SU-DHL-6 (cell line): ENCODE measurements around the gene CTBS.

Experiments
- CTCF ChIP-seq: fragments of 200-600 bp; sonication (generic); IDR thresholded peaks from one replicate; pipeline ENCODE4 v1.5.1; 2017; ENCODE audit warnings: antibody characterized with exemption, mild to moderate bottlenecking, low read length, moderate library complexity; ENCODE audit not compliant: insufficient read depth, poor library complexity, severe bottlenecking
- EZH2phosphoT487 ChIP-seq: fragments of 200-600 bp; sonication (generic), shearing (Covaris generic); conservative IDR thresholded peaks from 2 replicates; pipeline ENCODE4 v1.6.1; 2018; ENCODE audit warnings: mild to moderate bottlenecking, antibody characterized with exemption, low read length, moderate library complexity, mixed read lengths

- TF ChIP-seq CTCF, result no peak
- TF ChIP-seq EZH2phosphoT487, result no peak
These were observed 23.4 kb downstream of the CTBS start for GRCh38 chr1:84550826-84551225.
